Muscle of leg (tissue), 11 donors: ENCODE measurements around the gene SRM. TPM values are rescaled to one million over a fixed set of nuclear protein-coding genes. Genes with fewer than 3 reads are reported as not detected.
"Not testable (repeated sequence)": the region's sequence is repeated elsewhere in the genome, so short reads cannot be mapped to it uniquely, and the experiment has no call there.

ENCODE experiments used
- DNase-seq: peaks from one replicate; pipeline ENCODE4 v3.0.0; 2013
- H3K27ac ChIP-seq: one replicate; pipeline ENCODE4 v1.5.1; 2013; ENCODE audit warnings: mild to moderate bottlenecking, low read length, control low read depth
- H3K27me3 ChIP-seq: one replicate; pipeline ENCODE4 v1.6.1; 2013; ENCODE audit warnings: low read length; ENCODE audit not compliant: control insufficient read depth, insufficient read depth
- H3K36me3 ChIP-seq: one replicate; pipeline ENCODE4 v1.6.1; 2013; ENCODE audit warnings: low read length; ENCODE audit not compliant: control insufficient read depth, insufficient read depth
- H3K4me1 ChIP-seq: one replicate; pipeline ENCODE4 v1.6.1; 2013; ENCODE audit warnings: low read length; ENCODE audit not compliant: control insufficient read depth, insufficient read depth
- H3K4me3 ChIP-seq: one replicate; pipeline ENCODE4 v1.5.1; 2013; ENCODE audit warnings: low read length, control low read depth
- H3K9me3 ChIP-seq: replicated peaks from 2 replicates; pipeline ENCODE4 v1.6.1; 2013; ENCODE audit warnings: low read depth, low read length; ENCODE audit not compliant: control insufficient read depth
- WGBS: methylation state at CpG from one replicate; pipeline ENCODE4 v1.1.5; 2013; ENCODE audit warnings: missing lambda C conversion rate; ENCODE audit not compliant: insufficient coverage; 5-methylcytosine and 5-hydroxymethylcytosine counted together
- polyA plus RNA-seq, 8 donors: library from polyadenylated mRNA; unstranded; fragments of 120-200 nt; gene quantifications; one replicate each; pipeline versions ENCODE4 v1.2.1 to v1.2.3, GENCODE V29; 2013; ENCODE audit warnings: inconsistent platforms in 1 of 8, low replicate concordance in 1 of 8; ENCODE audit not compliant: insufficient read length in 8 of 8, insufficient read depth in 1 of 8
- total RNA-seq: library from RNA; stranded (reverse); fragments of 120-200 nt; gene quantifications from one replicate; pipeline ENCODE4 v1.2.4, GENCODE V29; 2013

The SRM gene
- total and polyA plus RNA-seq, 9 donors, result 17.7 to 89.3 (median 72.0) TPM

DNA sequence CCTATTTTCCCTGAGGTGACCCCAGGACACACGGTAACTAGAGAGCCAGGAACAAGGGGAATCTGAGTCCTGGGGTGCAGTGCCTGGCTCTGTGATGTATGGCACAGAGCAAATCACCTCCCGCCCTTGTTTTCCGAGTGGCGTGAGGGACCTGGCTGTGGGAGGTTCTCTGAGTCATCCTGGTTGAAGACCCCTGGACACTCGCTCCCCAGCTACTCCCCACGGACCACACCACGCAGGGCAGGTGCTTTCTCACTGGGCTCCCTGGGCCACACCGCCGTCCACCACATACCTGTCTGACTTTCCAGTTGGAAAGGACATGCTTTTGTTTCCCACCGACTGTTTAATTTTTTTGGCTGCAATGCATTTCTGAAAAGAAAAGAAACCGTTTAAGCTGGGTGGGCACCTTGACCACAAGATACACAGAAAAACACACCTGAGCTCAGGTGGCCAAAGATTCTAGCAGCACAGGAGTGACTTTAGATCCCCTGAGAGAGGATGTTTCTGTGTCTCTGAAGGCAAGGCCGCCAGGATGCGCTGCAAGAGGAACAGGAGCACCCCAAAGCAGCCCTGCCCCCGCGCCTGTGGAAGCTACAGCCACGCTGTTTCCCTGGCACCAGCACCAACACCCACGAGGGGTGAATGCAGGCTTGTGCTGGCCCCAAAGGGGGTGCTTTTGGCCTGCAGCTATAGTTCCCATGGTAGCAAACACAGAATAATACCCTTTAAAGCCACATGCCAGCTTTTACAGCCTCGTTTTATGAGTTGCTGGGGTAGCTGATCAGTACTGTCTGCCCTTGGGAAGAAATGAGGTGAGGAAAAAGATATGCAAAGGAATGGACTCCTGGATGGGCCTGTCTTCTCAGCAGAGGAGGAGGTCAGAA, 8.1 kb upstream of the SRM start:
- H3K36me3 ChIP-seq, result peaks cover 79% of the 10 kb centered on the region
- H3K9me3 ChIP-seq, result no peaks in the 10 kb centered on the region
- no peak overlapping the region for H3K27ac ChIP-seq
- H3K27me3 ChIP-seq, result no peaks in the 10 kb centered on the region
- no peaks in the 10 kb centered on the region for H3K4me1 ChIP-seq
- DNase-seq, result no peak
- 89% methylated on average over 8 of the region's 18 CpGs for WGBS
- no peak overlapping the region for H3K4me3 ChIP-seq

GRCh38 chr1:11065796-11066195, 6.0 kb upstream of the SRM start:
- WGBS, result no CpG with 5 or more reads among the region's 1 CpG
- no peak overlapping the region for H3K27ac ChIP-seq
- no peak overlapping the region for H3K4me3 ChIP-seq
- H3K36me3 ChIP-seq, result peaks cover 64% of the 10 kb centered on the region
- no peak for DNase-seq
- no peaks in the 10 kb centered on the region for H3K9me3 ChIP-seq
- H3K27me3 ChIP-seq, result no peaks in the 10 kb centered on the region
- peaks cover 9% of the 10 kb centered on the region for H3K4me1 ChIP-seq

DNA sequence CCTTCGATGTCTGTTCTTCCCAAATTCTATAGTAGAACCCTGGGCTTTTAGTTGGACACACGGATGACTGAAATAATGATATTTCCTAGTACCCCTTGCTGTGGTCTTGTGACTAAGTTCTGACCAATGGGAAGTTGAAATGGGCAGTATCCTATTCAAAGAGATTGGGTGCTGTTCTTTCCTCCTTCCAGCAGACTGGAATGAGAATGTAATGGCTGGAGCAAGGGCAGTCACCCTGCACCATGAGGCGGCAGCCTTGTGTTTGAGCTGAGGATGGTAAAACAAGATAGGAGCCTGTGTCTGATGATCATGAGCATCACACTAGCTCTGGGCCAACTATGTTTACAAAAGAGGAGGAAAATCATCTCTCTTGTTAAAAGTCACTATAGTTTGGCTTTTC, 5.1 kb upstream of the SRM start:
- 100% methylated on average over 2 of the region's 3 CpGs for WGBS

DNA sequence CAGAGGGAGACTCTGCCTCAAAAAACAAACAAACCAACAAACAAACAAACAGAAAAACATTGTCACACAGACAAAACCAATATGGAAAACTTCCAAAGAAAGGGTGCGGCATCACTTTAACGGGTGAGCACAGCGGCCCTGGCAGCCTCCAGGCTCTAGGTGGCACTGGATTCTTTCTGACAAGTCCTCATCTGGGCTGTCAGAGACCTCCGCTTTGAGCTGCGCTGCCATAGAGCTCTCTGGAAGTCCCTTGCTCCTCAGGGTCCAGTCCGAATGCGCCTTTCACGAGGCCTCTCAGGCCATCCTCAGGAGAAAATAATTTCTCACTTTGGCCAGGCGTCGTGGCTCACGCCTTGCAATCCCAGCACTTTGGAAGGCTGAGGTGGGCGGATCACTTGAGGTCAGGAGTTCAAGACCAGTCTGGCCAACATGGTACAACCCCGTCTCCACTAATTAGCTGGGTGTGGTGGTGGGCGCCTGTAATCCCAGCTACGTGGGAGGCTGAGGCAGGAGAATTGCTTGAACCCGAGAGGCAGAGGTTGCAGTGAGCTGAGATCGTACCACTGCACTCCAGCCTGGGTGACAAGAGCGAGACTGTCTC, 4.2 kb upstream of the SRM start:
- WGBS, result 80% methylated on average over 9 of the region's 18 CpGs
- Histone ChIP-seq H3K4me1 (peaks cover 13% of the 10 kb centered on the region), H3K36me3 (peaks cover 49% of the 10 kb centered on the region)
- not testable (repeated sequence) for H3K27ac ChIP-seq, H3K9me3 ChIP-seq, H3K27me3 ChIP-seq, H3K4me3 ChIP-seq, DNase-seq

More for the DNA sequence above, 5.1 kb upstream of the SRM start:
- no peaks in the 10 kb centered on the region for H3K27me3 ChIP-seq
- DNase-seq, result no peak
- H3K9me3 ChIP-seq, result no peaks in the 10 kb centered on the region
- H3K4me1 ChIP-seq, result peaks cover 10% of the 10 kb centered on the region
- H3K36me3 ChIP-seq, result peaks cover 58% of the 10 kb centered on the region
- no peak overlapping the region for H3K27ac ChIP-seq
- no peak overlapping the region for H3K4me3 ChIP-seq

DNA sequence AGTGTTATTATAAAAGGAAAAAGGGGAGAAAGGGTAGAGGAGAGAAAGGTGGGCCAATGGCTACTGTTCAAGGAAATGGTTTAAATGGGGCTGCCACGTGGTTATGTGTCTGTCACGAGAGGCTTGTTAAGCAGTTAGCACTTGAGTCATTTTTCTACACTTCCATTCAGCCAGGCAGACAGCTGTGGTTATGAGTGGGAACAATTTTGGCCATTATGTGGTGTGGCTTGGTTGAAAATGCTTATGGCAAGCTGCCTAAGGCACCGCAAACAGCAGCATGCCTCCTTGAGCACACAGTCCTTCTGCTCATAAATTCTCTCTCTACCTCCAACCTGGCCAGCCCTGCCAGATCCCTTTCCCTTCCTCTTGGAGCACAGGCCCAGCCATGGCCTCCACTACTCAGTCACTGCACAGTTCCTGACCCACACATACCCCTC, 3.2 kb upstream of the SRM start:
- DNase-seq, result no peak
- Histone ChIP-seq H3K4me1 (peaks cover 20% of the 10 kb centered on the region), H3K27ac (no peak overlapping the region), H3K36me3 (peaks cover 40% of the 10 kb centered on the region), H3K4me3 (no peak overlapping the region), H3K27me3 (no peaks in the 10 kb centered on the region), H3K9me3 (no peaks in the 10 kb centered on the region)
- no CpG with 5 or more reads among the region's 3 CpGs for WGBS

DNA sequence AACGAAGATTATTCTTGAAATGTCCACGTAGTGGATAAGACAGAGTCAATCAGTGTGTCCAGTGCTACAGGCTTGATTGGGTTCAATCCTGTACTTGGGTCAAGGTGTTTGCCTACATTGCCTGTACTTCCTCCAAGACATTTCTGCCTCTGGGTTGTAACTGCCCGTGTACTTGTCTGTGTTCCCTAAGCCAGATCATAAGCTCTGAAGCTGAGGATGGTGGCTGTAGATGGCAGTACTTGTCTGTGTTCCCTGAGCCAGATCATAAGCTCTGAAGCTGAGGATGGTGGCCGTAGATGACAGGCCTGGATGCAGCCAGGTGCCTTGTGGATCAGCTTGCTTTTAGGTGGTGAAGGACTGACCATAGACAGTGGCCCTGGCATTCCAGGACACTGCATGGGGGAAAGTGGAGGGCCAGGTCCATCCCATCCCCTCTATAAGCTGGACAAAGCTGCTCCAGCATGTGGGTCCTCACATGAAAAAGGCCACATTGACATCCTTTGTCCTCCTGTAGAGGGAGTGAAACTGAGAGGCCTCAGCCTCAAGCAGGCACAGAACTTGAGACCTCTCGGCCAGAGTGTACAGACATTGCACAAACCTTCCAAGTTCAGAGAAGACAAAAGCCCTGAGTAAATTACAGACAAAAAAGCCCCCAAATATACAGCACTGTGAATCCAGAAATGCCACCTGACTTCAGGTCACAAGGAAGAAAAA, 2.0 kb upstream of the SRM start:
- WGBS, result 53% methylated on average over 3 of the region's 5 CpGs
- H3K36me3 ChIP-seq, result peaks cover 43% of the 10 kb centered on the region
- H3K4me1 ChIP-seq, result peaks cover 20% of the 10 kb centered on the region
- no peak for DNase-seq
- H3K4me3 ChIP-seq, result no peak overlapping the region
- no peaks in the 10 kb centered on the region for H3K9me3 ChIP-seq
- no peaks in the 10 kb centered on the region for H3K27me3 ChIP-seq
- no peak overlapping the region for H3K27ac ChIP-seq

GRCh38 chr1:11059155-11059967, 457 bp downstream of the SRM start:
- 2% methylated on average over 63 of the region's 72 CpGs for WGBS
- no peak overlapping the region for H3K27ac ChIP-seq
- no peaks in the 10 kb centered on the region for H3K27me3 ChIP-seq
- H3K36me3 ChIP-seq, result peaks cover 40% of the 10 kb centered on the region
- H3K9me3 ChIP-seq, result no peaks in the 10 kb centered on the region
- H3K4me3 ChIP-seq, result peak overlapping the region; percentile 75
- H3K4me1 ChIP-seq, result peaks cover 20% of the 10 kb centered on the region
- no peak for DNase-seq

- Histone ChIP-seq H3K9me3 (no peaks in the 10 kb centered on the region), H3K27ac (no peak overlapping the region), H3K27me3 (no peaks in the 10 kb centered on the region), H3K36me3 (peaks cover 42% of the 10 kb centered on the region), H3K4me1 (peaks cover 20% of the 10 kb centered on the region), H3K4me3 (peak overlapping the region; percentile 75)
- WGBS, result 26% methylated on average over 24 of the region's 28 CpGs
- DNase-seq, result no peak
Measured at GRCh38 chr1:11058595-11059154, 1.1 kb downstream of the SRM start.

- Histone ChIP-seq H3K4me1 (peaks cover 20% of the 10 kb centered on the region), H3K36me3 (peaks cover 39% of the 10 kb centered on the region), H3K27ac (no peak overlapping the region), H3K4me3 (no peak overlapping the region), H3K9me3 (no peaks in the 10 kb centered on the region), H3K27me3 (no peaks in the 10 kb centered on the region)
- WGBS, result 92% methylated on average over 13 of the region's 14 CpGs
- no peak for DNase-seq
Measured at GRCh38 chr1:11058026-11058425, 1.8 kb downstream of the SRM start.
